Mesenchymal stem cell (in vitro differentiated cells and primary cell): Measurements from ENCODE around the gene MDM2.

Experiments used
- DNase-seq: peaks from one replicate; pipeline ENCODE4 v3.0.0-alpha.2; 2013
- H2AFZ ChIP-seq: one replicate; pipeline ENCODE4 v1.6.1; 2013; ENCODE audit warnings: low read depth, mild to moderate bottlenecking, control low read depth, inconsistent platforms, low read length, moderate library complexity
- H2AK5ac ChIP-seq: 2 replicates; pipeline ENCODE4 v1.6.1; 2013; ENCODE audit warnings: low read length, moderate library complexity, mild to moderate bottlenecking, inconsistent platforms; ENCODE audit not compliant: severe bottlenecking
- H2BK120ac ChIP-seq: one replicate; pipeline ENCODE4 v1.6.1; 2013; ENCODE audit warnings: low read depth, mild to moderate bottlenecking, inconsistent platforms, low read length, moderate library complexity
- H2BK12ac ChIP-seq, 2 experiments: one replicate each; pipeline ENCODE4 v1.6.1; 2013; ENCODE audit warnings: inconsistent platforms in 2 of 2, low read length in 2 of 2, mild to moderate bottlenecking in 2 of 2, moderate library complexity in 2 of 2, control low read depth in 1 of 2
- H2BK15ac ChIP-seq: one replicate; pipeline ENCODE4 v1.6.1; 2013; ENCODE audit warnings: mild to moderate bottlenecking, low read depth, inconsistent platforms; ENCODE audit not compliant: poor library complexity, severe bottlenecking
- H2BK5ac ChIP-seq: 2 replicates; pipeline ENCODE4 v1.6.1; 2013; ENCODE audit warnings: low read depth, mild to moderate bottlenecking, low read length, control low read depth, inconsistent platforms; ENCODE audit not compliant: poor library complexity, severe bottlenecking
- H3K14ac ChIP-seq, 2 experiments: one replicate each; pipeline ENCODE4 v1.6.1; 2013; ENCODE audit warnings: inconsistent platforms in 2 of 2, low read length in 2 of 2, control low read depth in 1 of 2, mild to moderate bottlenecking in 1 of 2, moderate library complexity in 1 of 2
- H3K18ac ChIP-seq, 2 experiments: one replicate each; pipeline ENCODE4 v1.6.1; 2013; ENCODE audit warnings: inconsistent platforms in 2 of 2, low read length in 2 of 2, control low read depth in 1 of 2, low read depth in 1 of 2, mild to moderate bottlenecking in 1 of 2
- H3K23ac ChIP-seq, 2 experiments: one replicate each; pipeline ENCODE4 v1.6.1; 2013; ENCODE audit warnings: inconsistent platforms in 2 of 2, low read length in 2 of 2, mild to moderate bottlenecking in 2 of 2, moderate library complexity in 2 of 2, control low read depth in 1 of 2
- H3K27ac ChIP-seq: 2 replicates; pipeline ENCODE4 v1.5.1; 2013; ENCODE audit warnings: mild to moderate bottlenecking, moderate library complexity, low read length, control low read depth, inconsistent platforms; ENCODE audit not compliant: poor library complexity, severe bottlenecking
- H3K27me3 ChIP-seq, 2 experiments: 2 replicates each; pipeline versions ENCODE4 v1.6.1 to v1.7.0; 2013; ENCODE audit warnings: low read length in 2 of 2, mild to moderate bottlenecking in 2 of 2, moderate library complexity in 2 of 2, control low read depth in 1 of 2, inconsistent platforms in 1 of 2; ENCODE audit not compliant: control insufficient read depth in 1 of 2, insufficient read depth in 1 of 2
- H3K36me3 ChIP-seq, 2 experiments: 2 replicates each; pipeline versions ENCODE4 v1.6.1 to v1.7.0; 2013; ENCODE audit warnings: low read length in 2 of 2, control low read depth in 1 of 2, inconsistent platforms in 1 of 2, low read depth in 1 of 2, mild to moderate bottlenecking in 1 of 2; ENCODE audit not compliant: insufficient read depth in 2 of 2, control insufficient read depth in 1 of 2
- H3K4ac ChIP-seq, 2 experiments: one replicate each; pipeline ENCODE4 v1.6.1; 2013; ENCODE audit warnings: inconsistent platforms in 2 of 2, low read length in 2 of 2, mild to moderate bottlenecking in 2 of 2, moderate library complexity in 2 of 2, control low read depth in 1 of 2, low read depth in 1 of 2
- H3K4me1 ChIP-seq: 2 replicates; pipeline ENCODE4 v1.6.1; 2013; ENCODE audit warnings: low read depth, low read length, control low read depth; ENCODE audit not compliant: control insufficient read depth, insufficient read depth
- H3K4me2 ChIP-seq: 2 replicates; pipeline ENCODE4 v1.6.1; 2013; ENCODE audit warnings: low read length, mild to moderate bottlenecking, inconsistent platforms; ENCODE audit not compliant: poor library complexity, severe bottlenecking
- H3K4me3 ChIP-seq, 2 experiments: 2 replicates each; pipeline versions ENCODE4 v1.5.1 to v1.7.0; 2013; ENCODE audit warnings: low read length in 2 of 2, mild to moderate bottlenecking in 2 of 2, control low read depth in 1 of 2, low read depth in 1 of 2; ENCODE audit not compliant: insufficient read depth in 1 of 2
- H3K79me1 ChIP-seq: replicated peaks from 2 replicates; pipeline ENCODE4 v1.6.1; 2013; ENCODE audit warnings: mild to moderate bottlenecking, control low read depth, low read length, inconsistent platforms; ENCODE audit not compliant: poor library complexity, severe bottlenecking
- H3K9ac ChIP-seq: 2 replicates; pipeline ENCODE4 v1.7.0; 2013; ENCODE audit warnings: mild to moderate bottlenecking, low read length, moderate library complexity
- H3K9me3 ChIP-seq: 2 replicates; pipeline ENCODE4 v1.7.0; 2013; ENCODE audit warnings: mild to moderate bottlenecking, low read length; ENCODE audit not compliant: control insufficient read depth
- H4K8ac ChIP-seq: one replicate; pipeline ENCODE4 v1.6.1; 2013; ENCODE audit warnings: inconsistent platforms, mild to moderate bottlenecking, low read length, moderate library complexity
- H4K91ac ChIP-seq: one replicate; pipeline ENCODE4 v1.6.1; 2013; ENCODE audit warnings: mild to moderate bottlenecking, low read length, inconsistent platforms
- WGBS: methylation state at CpG from one replicate; pipeline ENCODE4 v1.1.7; 2013; ENCODE audit warnings: mixed read lengths; 5-methylcytosine and 5-hydroxymethylcytosine counted together

MDM2 gene

GRCh38 chr12:68779280-68779679 is 28.7 kb upstream of the MDM2 start:
- Histone ChIP-seq H3K14ac (no peak overlapping the region), H3K4ac (no peak overlapping the region), H2AK5ac (no peak overlapping the region), H4K91ac (no peak overlapping the region), H3K9ac (no peak overlapping the region), H3K4me3 (no peak overlapping the region), H3K4me1 (no peaks in the 10 kb centered on the region), H3K9me3 (no peaks in the 10 kb centered on the region), H3K23ac (no peak overlapping the region), H2BK12ac (no peak overlapping the region), H3K79me1 (no peaks in the 10 kb centered on the region), H3K4me2 (no peak overlapping the region), H4K8ac (no peak overlapping the region), H3K27me3 (no peaks in the 10 kb centered on the region), H2BK15ac (no peak overlapping the region), H3K18ac (no peak overlapping the region), H2BK5ac (no peak overlapping the region), H2BK120ac (no peak overlapping the region), H2AFZ (no peak overlapping the region), H3K36me3 (no peaks in the 10 kb centered on the region), H3K27ac (no peak overlapping the region)
- DNase-seq = no peak

- H3K27me3 ChIP-seq = no peaks in the 10 kb centered on the region
- no peak overlapping the region for H3K18ac ChIP-seq
- H2BK5ac ChIP-seq = no peak overlapping the region
- H3K9ac ChIP-seq = no peak overlapping the region
- no peak overlapping the region for H3K27ac ChIP-seq
- no peak overlapping the region for H3K4me2 ChIP-seq
- no peak overlapping the region for H4K8ac ChIP-seq
- H3K79me1 ChIP-seq = no peaks in the 10 kb centered on the region
- no peak overlapping the region for H3K4me3 ChIP-seq
- no peaks in the 10 kb centered on the region for H3K9me3 ChIP-seq
- H3K4me1 ChIP-seq = no peaks in the 10 kb centered on the region
- no peak overlapping the region for H2AK5ac ChIP-seq
- H3K23ac ChIP-seq = no peak overlapping the region
- H2BK120ac ChIP-seq = no peak overlapping the region
- H2BK12ac ChIP-seq = no peak overlapping the region
- H2BK15ac ChIP-seq = no peak overlapping the region
- H4K91ac ChIP-seq = no peak overlapping the region
- DNase-seq = no peak
- no peak overlapping the region for H2AFZ ChIP-seq
- WGBS = 87% methylated on average over 6 of the region's 6 CpGs
- no peaks in the 10 kb centered on the region for H3K36me3 ChIP-seq
- H3K14ac ChIP-seq = no peak overlapping the region
- no peak overlapping the region for H3K4ac ChIP-seq
These were observed 27.2 kb upstream of the MDM2 start for GRCh38 chr12:68780731-68781130.

GRCh38 chr12:68781728-68782127 is 26.2 kb upstream of the MDM2 start:
- H3K4me1 ChIP-seq = no peaks in the 10 kb centered on the region
- WGBS = 89% methylated on average over 6 of the region's 6 CpGs

GRCh38 chr12:68784015-68784414 is 24.0 kb upstream of the MDM2 start:
- no peaks in the 10 kb centered on the region for H3K9me3 ChIP-seq
- no peak overlapping the region for H3K9ac ChIP-seq
- no peak overlapping the region for H3K4me2 ChIP-seq
- no peak overlapping the region for H3K14ac ChIP-seq
- H4K91ac ChIP-seq = no peak overlapping the region
- H2AK5ac ChIP-seq = no peak overlapping the region
- peaks cover 2% of the 10 kb centered on the region for H3K4me1 ChIP-seq
- H2AFZ ChIP-seq = peak overlapping the region; percentile 24
- 92% methylated on average over 8 of the region's 8 CpGs for WGBS
- DNase-seq = no peak
- no peak overlapping the region for H2BK120ac ChIP-seq
- no peak overlapping the region for H3K4ac ChIP-seq
- H3K79me1 ChIP-seq = no peaks in the 10 kb centered on the region
- no peak overlapping the region for H3K4me3 ChIP-seq
- H2BK5ac ChIP-seq = no peak overlapping the region
- H4K8ac ChIP-seq = no peak overlapping the region
- no peak overlapping the region for H2BK15ac ChIP-seq
- no peak overlapping the region for H3K27ac ChIP-seq
- no peak overlapping the region for H3K18ac ChIP-seq
- H2BK12ac ChIP-seq = peak overlapping the region in 1 of 2 experiments; percentile 59
- H3K27me3 ChIP-seq = no peaks in the 10 kb centered on the region
- H3K36me3 ChIP-seq = no peaks in the 10 kb centered on the region
- H3K23ac ChIP-seq = peak overlapping the region in 1 of 2 experiments; percentile 56

More at GRCh38 chr12:68781728-68782127, 26.2 kb upstream of the MDM2 start:
- Histone ChIP-seq H3K23ac (no peak overlapping the region), H3K4me3 (no peak overlapping the region), H4K8ac (no peak overlapping the region), H3K18ac (no peak overlapping the region), H3K27ac (no peak overlapping the region), H4K91ac (no peak overlapping the region), H2AFZ (no peak overlapping the region), H2AK5ac (no peak overlapping the region), H3K27me3 (no peaks in the 10 kb centered on the region), H3K4ac (no peak overlapping the region), H3K79me1 (no peaks in the 10 kb centered on the region), H2BK120ac (no peak overlapping the region), H2BK5ac (no peak overlapping the region), H3K9me3 (no peaks in the 10 kb centered on the region), H3K4me2 (no peak overlapping the region), H3K36me3 (no peaks in the 10 kb centered on the region), H3K9ac (no peak overlapping the region), H2BK12ac (no peak overlapping the region), H2BK15ac (no peak overlapping the region), H3K14ac (no peak overlapping the region)
- DNase-seq = no peak
